Measurements from ENCODE around the gene CYBRD1.

CYBRD1 gene

DNA sequence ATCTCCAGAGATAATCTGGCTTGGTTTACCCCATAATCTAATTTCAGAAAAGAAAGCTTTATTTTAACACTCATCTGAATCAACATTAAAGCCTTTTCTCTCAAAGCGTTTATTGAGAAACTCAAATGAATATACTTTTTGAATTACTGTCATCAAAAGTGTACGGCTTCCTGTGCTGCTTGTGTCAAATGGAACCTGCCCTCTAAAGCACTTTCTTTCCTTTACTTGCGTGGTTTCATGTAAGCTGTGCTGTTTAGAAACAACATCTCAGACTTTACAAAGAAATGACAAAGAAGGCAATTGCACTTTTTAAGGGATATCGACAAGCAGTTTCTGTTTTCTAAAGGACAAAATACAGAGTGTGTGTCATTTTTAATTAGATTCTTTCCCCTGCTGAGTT lies 35.1 kb downstream of the CYBRD1 start:
- no peak for DNase-seq

DNA sequence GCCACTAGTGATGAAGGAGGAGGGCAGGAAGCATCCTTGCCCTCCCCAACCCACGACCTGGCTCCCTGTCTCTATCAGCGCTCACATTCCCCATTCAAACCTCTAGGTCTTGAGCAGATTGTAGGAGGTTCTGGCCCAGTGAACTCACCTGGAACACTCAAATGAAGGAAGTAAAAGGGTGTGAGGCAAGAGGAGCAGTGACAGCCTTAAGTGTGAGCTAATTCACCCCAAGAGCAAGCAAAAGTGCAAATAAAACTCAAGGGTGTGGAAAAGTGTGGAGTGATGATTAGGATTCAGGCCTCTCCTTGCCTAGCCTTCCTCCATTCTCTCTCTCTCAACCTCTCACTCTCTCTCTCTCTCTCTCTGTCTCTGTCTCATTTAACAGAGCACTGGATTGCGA lies 41.0 kb downstream of the CYBRD1 start:
- DNase-seq: no peak

DNA sequence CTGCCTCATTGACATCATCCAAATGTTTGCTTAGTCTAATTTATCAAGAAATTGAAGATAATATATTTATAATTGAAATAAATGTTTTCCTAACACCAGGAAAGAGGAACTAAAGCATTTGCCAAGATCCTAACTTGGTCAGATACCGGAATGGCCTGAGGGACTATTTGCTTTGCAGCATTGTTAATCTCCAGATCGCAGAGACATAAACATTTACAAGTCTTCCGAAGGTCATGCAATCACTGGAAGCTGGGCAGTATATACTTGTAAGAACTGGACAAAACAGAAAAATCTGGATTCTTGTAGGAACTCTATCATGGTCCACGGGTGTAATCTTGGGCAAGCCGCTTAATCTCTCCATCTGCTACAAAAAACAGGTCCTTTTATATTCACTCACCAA lies 42.2 kb downstream of the CYBRD1 start:
- DNase-seq: no peak

DNA sequence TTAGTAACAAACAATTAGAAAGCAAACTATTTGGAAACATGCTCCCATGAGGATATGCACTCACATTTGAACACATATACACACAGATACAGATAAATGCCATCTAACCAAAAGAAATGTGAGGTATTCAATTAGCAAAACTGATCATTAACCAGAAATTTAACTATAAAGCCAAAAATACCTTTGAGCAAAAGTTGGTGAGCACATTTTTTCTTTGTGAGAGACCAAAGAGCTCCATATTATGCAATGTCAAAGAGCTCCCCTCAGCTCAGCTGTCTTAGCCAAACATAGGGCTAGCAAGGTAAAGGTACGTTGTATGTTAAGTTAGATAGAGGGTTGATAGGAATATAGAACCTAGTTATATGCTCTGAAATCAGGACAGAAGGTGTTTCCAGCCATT lies 43.8 kb downstream of the CYBRD1 start:
- DNase-seq: no peak

DNA sequence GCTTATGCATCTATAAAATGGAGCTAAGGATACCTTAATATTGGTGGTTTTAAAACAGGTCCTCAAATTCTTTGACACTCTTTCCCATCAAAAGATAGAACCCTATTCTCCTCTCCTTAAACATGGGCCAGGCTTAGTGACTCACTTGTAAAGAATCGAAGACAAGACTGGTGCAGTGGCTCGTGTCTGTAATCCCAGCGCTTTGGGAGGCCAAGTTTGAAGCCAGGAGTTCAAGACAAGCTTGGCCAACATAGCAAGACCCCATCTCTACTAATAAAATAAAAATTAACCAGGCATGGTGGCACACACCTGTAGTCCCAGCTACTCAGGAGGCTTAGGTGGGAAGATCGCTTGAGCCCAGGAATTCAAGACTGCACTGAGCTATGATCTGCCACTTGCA lies 44.5 kb downstream of the CYBRD1 start:
- no peak for DNase-seq

DNA sequence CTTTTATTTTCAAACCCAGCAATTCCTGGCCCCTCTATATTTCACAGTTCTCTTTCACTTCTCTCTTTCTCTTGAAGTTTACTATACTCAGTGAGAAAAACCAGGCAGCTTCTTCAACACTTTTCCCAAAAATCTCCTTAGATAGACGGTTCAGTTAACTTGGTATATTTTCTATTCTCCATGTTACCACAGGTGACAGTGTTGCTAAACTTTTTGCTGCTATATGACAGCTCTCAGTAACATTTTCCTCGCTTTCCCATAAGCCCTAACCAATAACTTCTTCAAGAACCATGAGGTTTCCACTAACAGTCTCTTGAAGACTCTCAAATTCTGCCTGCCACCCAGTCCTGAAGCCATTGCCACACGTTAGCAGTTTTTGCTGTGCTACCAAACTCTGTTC lies 45.8 kb downstream of the CYBRD1 start:
- DNase-seq: no peak

DNA sequence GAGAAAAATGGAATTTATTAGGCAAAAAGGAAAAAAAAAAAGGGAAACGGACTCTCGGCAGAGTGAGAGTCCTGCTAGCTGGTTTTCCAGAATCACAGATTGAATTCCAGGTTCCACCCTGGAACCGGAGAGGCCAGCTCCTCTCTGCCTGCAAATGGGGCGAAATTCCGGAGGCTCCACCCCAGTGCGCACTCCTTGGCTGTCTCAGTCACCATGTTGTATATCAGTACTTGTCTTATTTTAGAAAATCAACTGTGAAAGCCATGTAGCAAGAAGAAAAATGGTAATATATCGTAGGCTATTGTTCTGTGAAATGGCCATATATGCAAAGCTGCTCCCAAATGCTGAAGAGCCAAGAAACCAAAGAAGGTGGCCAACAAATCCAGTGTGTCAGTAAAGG lies 49.4 kb downstream of the CYBRD1 start:
- DNase-seq: no peak

DNA sequence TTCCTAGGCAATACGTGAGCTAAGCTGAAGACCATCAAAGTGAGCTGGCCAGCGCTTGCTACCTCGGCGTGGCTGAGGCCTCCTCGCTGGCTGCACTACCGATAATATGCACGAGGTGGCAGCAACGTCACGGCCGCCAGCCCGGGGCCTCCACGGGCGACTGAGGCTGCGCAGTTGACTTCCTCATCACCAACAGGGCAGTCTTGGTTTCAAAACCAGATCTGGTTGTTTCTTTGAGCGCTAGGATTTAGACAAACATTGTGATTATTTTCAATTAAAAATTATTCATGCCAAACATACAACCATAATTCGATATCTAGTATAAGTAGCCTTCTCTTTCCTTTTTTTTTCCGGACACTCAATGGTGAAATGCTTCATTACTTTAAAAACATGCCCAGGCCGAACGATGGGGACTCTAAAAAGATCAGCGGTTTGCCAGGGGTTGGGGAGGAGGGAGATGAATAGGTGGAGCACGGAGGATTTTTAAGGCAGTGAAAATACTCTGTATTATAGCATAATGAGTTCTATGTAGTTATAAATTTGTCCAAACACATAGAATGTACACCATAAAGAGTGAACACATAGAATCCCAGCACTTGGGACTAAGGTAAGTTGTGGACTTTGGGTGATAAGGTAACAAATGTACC lies 52.0 kb downstream of the CYBRD1 start:
- peak; percentile 56 to 92 for DNase-seq

DNA sequence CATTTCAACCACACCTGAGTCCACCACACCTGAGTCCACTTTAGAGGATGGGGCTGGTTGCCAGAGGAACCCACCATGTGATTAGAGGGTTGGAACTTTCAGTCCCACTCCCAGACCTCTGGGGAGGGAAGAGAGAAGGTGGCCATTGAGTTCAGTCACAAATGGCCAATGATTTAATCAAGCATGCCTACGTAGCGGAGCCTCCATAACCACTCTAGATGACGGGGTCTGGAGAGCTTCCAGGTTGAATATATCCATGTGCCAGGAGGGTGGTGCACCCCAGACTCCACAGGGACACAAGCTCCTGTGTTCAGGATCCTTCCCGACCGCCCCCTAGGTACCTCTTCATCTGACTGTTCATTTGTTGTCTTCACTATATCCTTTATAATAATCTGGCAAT lies 53.3 kb downstream of the CYBRD1 start:
- no peak for DNase-seq

DNA sequence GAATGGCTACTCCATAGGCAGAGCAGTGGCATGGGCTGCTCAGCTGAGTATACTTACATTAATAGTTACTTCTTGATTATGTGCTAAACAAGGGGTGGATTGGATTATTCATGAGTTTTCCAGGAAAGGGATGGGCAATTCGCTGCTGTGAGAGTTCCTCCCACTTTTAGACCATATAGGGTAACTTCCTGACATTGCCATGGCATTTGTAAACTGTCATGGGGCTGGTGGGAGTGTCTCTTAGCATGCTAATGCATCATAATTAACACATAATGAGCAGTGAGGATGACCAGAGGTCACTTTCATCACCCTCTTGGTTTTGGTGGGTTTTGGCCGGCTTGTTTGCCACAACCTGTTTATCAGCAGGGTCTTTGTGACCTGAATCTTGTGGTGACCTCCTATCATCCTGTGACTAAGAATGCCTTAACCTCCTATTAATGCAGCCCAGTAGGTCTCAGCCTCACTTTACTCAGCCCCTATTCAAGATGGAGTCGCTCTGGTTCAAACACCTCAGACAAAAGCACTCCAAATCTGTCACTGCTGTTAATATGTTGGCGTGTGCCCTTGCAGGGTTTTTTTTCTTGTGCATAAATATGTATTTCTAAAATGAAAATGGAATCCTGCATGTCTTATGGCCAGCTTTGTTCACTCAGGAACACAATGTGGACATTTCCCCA lies 56.0 kb downstream of the CYBRD1 start:
- peak in 1 of 2 donors; percentile 18 for DNase-seq

DNA sequence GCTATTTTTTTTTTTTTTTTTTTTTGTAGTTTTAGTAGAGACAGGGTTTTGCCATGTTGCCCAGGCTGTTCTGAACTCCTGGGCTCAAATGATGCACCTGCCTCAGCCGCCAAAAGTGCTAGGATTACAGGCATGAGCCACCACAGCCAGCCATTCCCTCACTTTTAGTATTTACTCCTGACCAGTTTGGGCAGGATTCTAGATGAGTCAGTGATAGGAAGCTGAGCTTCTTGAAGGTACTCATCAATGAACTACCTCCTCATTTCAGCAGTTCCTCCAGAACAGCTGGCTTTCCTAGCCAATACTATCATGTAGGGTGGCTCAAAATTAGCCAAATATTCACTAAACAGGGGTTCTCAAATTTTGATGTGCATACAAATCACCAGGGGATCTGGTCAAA lies 57.2 kb downstream of the CYBRD1 start:
- DNase-seq: no peak

DNA sequence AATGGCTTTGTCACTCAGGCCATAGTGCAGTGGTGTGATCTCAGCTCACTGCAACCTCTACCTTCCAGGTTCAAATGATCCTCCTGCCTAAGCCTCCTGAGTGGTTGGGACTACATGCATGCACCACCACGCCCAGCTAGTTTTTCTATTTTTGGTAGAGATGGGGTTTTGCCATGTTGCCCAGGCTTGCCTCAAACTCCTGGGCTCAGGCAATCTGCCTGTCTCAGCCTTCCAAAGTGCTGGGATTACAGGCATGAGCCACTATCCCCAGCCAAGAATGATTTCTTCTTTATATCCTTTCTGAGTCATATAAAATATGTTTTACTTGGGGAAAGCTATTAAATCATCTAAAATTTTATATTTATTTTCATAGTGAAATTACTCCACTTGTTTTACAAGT lies 61.3 kb downstream of the CYBRD1 start:
- no peak for DNase-seq

DNA sequence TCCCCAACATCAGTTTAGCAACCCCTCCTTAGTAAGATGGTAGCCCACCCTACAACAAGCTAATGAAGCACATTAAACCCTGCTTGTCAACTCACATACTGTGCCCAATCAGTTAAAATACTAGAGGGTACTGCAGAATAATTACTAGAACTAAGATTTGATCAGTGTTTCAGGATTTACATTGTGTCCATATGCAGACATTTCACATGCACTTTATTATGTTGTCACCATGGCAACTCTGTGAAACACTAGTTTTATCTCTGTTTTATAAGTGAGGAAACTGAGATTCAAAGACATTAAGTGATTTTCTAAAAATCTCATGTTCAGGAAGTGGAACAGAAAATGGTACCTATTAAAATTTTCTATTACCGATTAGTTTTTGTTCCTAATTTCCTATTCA lies 61.7 kb downstream of the CYBRD1 start:
- no peak for DNase-seq

DNA sequence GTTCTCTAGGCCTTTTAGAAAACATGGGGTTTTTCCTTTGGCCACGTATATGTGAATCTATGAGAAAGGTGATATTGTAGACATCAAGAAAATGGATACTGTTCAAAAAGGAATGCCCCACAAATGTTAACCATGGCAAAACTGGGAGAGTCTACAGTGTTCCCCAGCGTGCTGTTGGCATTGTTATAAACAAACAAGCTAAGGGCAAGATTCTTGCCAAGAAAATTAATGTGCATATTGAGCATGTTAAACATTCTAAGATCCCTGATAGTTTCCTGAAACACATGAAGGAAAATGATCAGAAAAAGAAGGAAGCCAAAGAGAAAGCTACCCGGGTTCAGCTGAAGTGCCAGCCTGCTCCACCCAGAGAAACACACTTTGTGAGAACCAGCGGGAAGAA lies 64.9 kb downstream of the CYBRD1 start:
- DNase-seq: no peak

DNA sequence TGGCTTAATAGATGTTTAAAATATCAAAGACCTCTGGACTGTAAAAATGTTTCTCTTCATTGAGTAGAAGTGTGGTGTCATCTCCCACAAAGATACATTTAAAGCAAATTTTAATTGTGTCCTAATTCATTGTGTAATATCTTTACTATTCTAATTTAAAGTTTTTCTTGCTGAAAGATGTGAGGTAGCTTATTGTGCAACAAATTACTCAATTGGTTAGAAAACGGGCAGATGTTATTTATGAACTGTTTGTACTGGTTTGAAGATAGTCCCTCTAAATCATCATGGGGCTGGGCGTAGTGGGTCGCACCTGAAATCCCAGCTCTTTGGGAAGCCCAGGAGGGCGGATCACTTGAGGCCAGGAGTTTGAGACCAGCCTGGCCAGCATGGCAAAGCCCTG lies 65.3 kb downstream of the CYBRD1 start:
- DNase-seq: peak; percentile 3 to 21

DNA sequence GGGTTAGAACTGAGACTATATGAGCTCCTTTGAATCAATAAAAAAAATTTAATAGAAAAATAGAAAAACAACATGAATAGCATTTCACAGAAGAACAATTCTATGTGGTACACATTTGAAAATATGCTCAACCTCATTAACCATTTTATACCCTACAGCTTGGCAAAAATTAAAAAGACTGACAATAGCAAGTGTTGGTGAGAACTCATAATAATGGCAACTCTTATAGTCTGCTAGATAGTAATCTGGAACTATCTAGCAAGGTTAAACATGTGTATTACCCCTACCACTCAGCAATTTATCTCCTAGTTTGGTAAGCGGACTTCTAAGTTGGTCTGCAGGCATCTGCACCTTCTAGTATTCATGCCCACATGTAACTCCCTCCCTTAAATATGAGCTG lies 67.8 kb downstream of the CYBRD1 start:
- no peak for DNase-seq

DNA sequence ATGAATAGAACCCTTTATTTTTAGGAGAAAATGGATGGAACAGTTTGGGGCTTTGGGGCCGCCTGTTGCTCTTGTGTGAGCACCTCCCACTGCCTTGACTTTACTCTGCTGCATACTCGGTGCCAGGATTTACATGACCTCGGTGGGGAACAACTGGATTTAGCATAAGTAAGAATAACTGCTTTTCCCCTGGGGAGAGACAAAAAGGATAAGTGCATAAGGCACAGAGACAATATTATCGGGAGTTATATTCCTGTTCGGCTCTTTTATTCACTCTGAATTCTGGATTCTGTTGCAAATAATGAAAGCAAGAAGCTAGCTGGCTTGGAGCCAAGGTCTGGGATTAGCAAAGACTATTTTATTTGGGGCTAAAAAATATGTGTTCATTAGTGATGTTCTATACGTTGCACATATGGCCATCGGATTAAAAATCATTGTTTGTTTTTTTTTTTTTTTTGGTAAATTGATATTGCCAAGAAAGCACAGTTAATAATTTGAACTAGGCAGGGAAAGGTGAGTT lies 69.8 kb downstream of the CYBRD1 start:
- DNase-seq: no peak

DNA sequence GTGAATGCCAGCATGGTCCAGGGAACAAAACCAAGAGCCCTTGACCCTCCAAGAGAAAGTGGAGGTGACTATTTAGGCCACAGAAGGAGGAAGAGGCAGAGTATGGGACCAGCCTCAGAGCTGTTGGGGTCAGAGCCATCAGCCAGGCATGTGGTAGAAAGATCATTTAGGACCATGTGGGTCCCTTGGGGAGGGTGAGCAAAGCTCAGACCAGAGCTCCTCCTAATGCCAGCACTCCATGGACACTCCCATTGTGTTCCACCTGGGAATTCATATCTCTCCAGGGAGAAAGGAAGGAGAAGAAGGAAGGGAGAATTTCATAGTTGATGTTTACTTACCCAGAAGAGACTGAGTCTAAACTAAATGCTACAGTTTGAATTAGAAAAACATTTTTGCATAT lies 73.2 kb downstream of the CYBRD1 start:
- no peak for DNase-seq

DNA sequence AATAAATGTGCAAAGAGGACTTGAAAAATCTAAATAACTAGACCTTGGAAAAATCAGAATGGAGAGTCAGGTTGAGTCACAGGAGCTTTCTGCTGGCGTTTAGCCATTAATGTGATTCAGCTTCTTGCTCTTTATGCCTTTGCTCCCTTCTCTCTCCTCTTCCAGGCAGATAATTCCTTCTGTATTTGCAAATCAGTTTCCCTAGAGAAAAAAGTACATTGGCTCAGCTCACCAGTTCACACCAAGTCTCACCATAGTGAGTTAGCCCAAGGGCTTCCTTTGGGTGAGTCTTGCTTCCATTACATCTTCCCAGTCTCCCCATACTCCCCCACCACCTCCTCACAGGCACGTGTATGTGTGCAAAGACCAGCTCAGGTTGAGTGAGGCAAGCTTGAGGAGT lies 73.6 kb downstream of the CYBRD1 start:
- no peak for DNase-seq

DNA sequence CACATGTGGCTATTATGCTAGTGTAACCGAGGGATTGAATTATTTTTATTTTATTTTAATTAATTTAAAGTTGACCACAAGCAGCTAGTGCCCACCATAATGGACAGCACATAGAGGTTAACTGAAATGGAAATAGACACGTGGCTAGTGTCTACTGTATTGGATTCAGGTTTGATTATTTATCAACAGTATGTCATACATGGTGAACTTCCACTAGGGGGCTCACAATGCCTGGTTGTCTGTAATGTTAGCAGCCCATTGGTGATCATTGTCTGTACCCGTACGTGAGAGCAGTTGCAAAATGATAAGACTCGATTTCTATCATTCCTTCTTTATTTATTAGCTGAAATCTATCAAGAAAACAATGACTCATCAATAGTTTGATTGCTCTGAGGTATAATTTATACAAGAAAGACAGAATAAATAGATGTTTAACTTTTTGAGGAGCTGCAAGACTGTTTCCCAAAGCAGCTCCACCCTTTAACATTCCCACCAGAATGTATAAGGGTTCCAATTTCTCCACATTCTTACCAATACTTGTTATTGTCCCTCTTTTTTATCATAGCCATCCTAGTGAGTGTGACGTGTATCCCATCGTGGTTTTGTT lies 76.5 kb downstream of the CYBRD1 start:
- peak; percentile 41 to 74 for DNase-seq

DNA sequence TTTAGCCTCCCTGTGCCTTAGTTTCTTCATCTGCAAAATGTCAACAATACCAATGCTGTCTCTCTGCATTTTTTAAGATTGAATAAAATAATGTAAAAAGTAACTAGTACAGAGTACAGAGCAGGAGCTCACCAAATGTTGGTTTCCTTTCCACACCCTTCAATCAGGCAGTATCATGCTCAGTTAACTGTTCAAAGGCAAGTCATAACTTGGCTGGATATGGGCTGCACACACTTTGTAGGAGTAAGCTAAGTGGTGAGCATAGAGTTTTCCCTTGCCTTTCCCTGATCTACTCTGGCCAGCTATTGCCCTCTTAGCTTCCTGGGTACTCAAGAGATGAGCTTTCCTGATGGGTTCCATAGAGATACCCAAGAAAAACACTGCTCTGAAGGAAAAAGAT lies 77.9 kb downstream of the CYBRD1 start:
- DNase-seq: no peak

DNA sequence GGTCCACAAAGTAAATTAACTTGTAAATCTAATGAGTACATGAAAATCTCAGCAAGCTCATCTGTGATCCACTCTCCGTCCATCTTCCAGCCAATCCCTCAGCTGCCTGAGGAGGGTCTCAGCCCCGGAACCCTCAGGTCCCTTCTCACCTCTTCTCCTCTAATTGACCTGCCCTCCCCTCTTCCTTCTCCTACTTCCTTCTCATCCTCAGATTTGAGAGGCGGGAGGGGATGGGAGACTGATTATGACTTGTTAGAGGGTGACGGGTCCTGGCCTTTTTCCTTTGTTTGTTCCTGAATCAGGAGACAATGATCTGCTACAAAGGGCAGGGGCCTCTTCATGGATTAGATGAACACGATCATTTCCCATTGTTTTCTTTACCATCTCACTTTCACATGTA lies 80.1 kb downstream of the CYBRD1 start:
- no peak for DNase-seq

Measured in inflammatory macrophage treated with lipopolysaccharide for 1 hour (primary cell).